HCT116 (cell line): ENCODE data around the gene ELMO2. TPM values are rescaled to one million over a fixed set of nuclear protein-coding genes. Genes with fewer than 3 reads are reported as not detected.

Experiments
- ATAC-seq: fragments of 200-7000 bp; cut with Tn5 transposase; 2 replicates; pipeline ENCODE4 v1.9.1; 2020; ENCODE audit warnings: mild to moderate bottlenecking, moderate library complexity
- BruUV-seq: library from RNA; stranded (reverse); fragments of 400-500 nt; replicated peaks from 2 replicates; lab custom pipeline; 2021; lab: Mats Ljungman, UMichigan
- CTCF ChIA-PET: fragments of 300-600 bp; sonication (Branson Sonifier 250); formaldehyde crosslinking; loops from one replicate; lab custom pipeline; 2021; ENCODE audit warnings: antibody characterized with exemption; lab: Charles Lee
- POLR2A ChIA-PET: fragments of 300-600, 350-600 bp; sonication (Branson Sonifier 250); formaldehyde crosslinking; loops from one replicate; lab custom pipeline; 2021; ENCODE audit warnings: antibody characterized with exemption; lab: Charles Lee
- RAD21 ChIA-PET, 2 experiments: fragments of 300-600 bp; sonication (Branson Sonifier 250); formaldehyde crosslinking; loops; one replicate each; lab custom pipeline; 2023; ENCODE audit warnings: low total read pairs in 2 of 2; ENCODE audit not compliant: uncharacterized antibody in 2 of 2, unreplicated experiment in 2 of 2, low non-redundant PET in 1 of 2; lab: Charles Lee
- DNase-seq: peaks from one replicate; pipeline ENCODE4 v3.0.0-alpha.2; 2010; ENCODE audit warnings: low read depth, low spot score
- H2AFZ ChIP-seq: fragments of 200-600 bp; shearing (Covaris generic), sonication (generic); 2 replicates; pipeline ENCODE4 v1.6.1; 2017; ENCODE audit warnings: low read depth, mixed run types, mixed read lengths, antibody characterized with exemption, low read length; ENCODE audit not compliant: poor library complexity, severe bottlenecking
- H3K27ac ChIP-seq: 2 replicates; pipeline ENCODE4 v1.5.1; 2012; ENCODE audit warnings: low read depth, low read length
- H3K27me3 ChIP-seq: fragments of 200-600 bp; sonication (generic); 2 replicates; pipeline ENCODE4 v1.6.1; 2016; ENCODE audit warnings: mixed run types, low read length, mixed read lengths; ENCODE audit not compliant: insufficient read depth
- H3K36me3 ChIP-seq, 2 experiments: fragments of 200-500 bp in 1 of 2; fragments of 200-600 bp in 1 of 2; sonication (Bioruptor generic) in 1 of 2; sonication (generic) in 1 of 2; 2 replicates each; pipeline versions ENCODE4 v1.5.1 to v1.6.1; 2014 to 2016; ENCODE audit warnings: low read length in 2 of 2, inconsistent platforms in 1 of 2, mixed read lengths in 1 of 2, mixed run types in 1 of 2; ENCODE audit not compliant: insufficient read depth in 2 of 2, control insufficient read depth in 1 of 2
- H3K4me1 ChIP-seq, 2 experiments: fragments of 200-600 bp in 1 of 2; sonication (generic) in 1 of 2; 2 replicates each; pipeline versions ENCODE4 v1.5.1 to v1.6.1; 2012 to 2017; ENCODE audit warnings: low read length in 2 of 2, inconsistent platforms in 1 of 2, mild to moderate bottlenecking in 1 of 2, mixed read lengths in 1 of 2, mixed run types in 1 of 2, moderate library complexity in 1 of 2; ENCODE audit not compliant: insufficient read depth in 2 of 2, control insufficient read depth in 1 of 2
- H3K4me2 ChIP-seq: fragments of 200-600 bp; sonication (generic); 2 replicates; pipeline ENCODE4 v1.6.1; 2017; ENCODE audit warnings: mixed run types, low read length, mixed read lengths
- H3K4me3 ChIP-seq, 2 experiments: fragments of 200-600 bp in 1 of 2; sonication (generic) in 1 of 2; replicated peaks in 1 of 2; 2 replicates each; pipeline ENCODE4 v1.5.1; 2011 to 2016; ENCODE audit warnings: low read length in 2 of 2, control low read depth in 1 of 2, low read depth in 1 of 2, mild to moderate bottlenecking in 1 of 2, mixed read lengths in 1 of 2, mixed run types in 1 of 2
- H3K79me2 ChIP-seq: fragments of 200-600 bp; sonication (generic); 2 replicates; pipeline ENCODE4 v1.6.1; 2017; ENCODE audit warnings: mild to moderate bottlenecking, mixed run types, low read length, moderate library complexity, mixed read lengths; ENCODE audit not compliant: insufficient read depth
- H3K9ac ChIP-seq: fragments of 200-600 bp; sonication (generic); 2 replicates; pipeline ENCODE4 v1.6.1; 2016; ENCODE audit warnings: low read length, mixed read lengths
- H3K9me2 ChIP-seq: fragments of 200-600 bp; sonication (generic), shearing (Covaris generic); 2 replicates; pipeline ENCODE4 v1.6.1; 2017; ENCODE audit warnings: mixed run types, mild to moderate bottlenecking, moderate library complexity; ENCODE audit not compliant: insufficient read depth
- H3K9me3 ChIP-seq, 2 experiments: fragments of 200-500 bp in 1 of 2; fragments of 200-600 bp in 1 of 2; sonication (Bioruptor generic) in 1 of 2; sonication (generic) in 1 of 2; 2 replicates each; pipeline ENCODE4 v1.6.1; 2014 to 2017; ENCODE audit warnings: low read length in 2 of 2, mixed read lengths in 2 of 2, inconsistent platforms in 1 of 2, low read depth in 1 of 2, mild to moderate bottlenecking in 1 of 2, mixed run types in 1 of 2, moderate library complexity in 1 of 2; ENCODE audit not compliant: control insufficient read depth in 1 of 2, insufficient read depth in 1 of 2
- H4K20me1 ChIP-seq: fragments of 200-600 bp; sonication (generic), shearing (Covaris generic); 2 replicates; pipeline ENCODE4 v1.6.1; 2017; ENCODE audit warnings: mixed run types, mild to moderate bottlenecking, moderate library complexity; ENCODE audit not compliant: insufficient read depth
- CEBPB ChIP-seq: IDR thresholded peaks from 2 replicates; pipeline ENCODE4 v1.6.1; 2012; ENCODE audit warnings: low read depth
- SIN3A ChIP-seq: IDR thresholded peaks from 2 replicates; pipeline ENCODE4 v1.6.1; 2012; ENCODE audit warnings: low read depth
- intact Hi-C: fragments of 100-400 bp; cut with micrococcal nuclease; formaldehyde crosslinking; loops from 2 replicates; pipeline ENCODE4 v1.10.0; 2022
- total RNA-seq: library from RNA; stranded (reverse); gene quantifications from one replicate; pipeline ENCODE4 v1.2.1, GENCODE V29; 2021; ENCODE audit not compliant: unreplicated experiment
- TF ChIP-seq, protein P1 (sequence below): IDR thresholded peaks from 2 replicates; pipeline ENCODE4 v1.6.1; 2012
- TF ChIP-seq, protein P2 (sequence below), 3 experiments: fragments of 200-600 bp in 1 of 3; sonication (generic) in 1 of 3; IDR thresholded peaks in 2 of 3; conservative IDR thresholded peaks in 1 of 3; 2 replicates each; pipeline ENCODE4 v1.5.1; 2012 to 2017; ENCODE audit warnings: low read depth in 2 of 3, low read length in 2 of 3, antibody characterized with exemption in 1 of 3, borderline replicate concordance in 1 of 3, control low read depth in 1 of 3, mild to moderate bottlenecking in 1 of 3, mixed read lengths in 1 of 3, mixed run types in 1 of 3, moderate library complexity in 1 of 3; ENCODE audit not compliant: insufficient read depth in 1 of 3

Gene ELMO2
- total RNA-seq, 1 experiment from 2014 or later = 22.9 TPM

DNA sequence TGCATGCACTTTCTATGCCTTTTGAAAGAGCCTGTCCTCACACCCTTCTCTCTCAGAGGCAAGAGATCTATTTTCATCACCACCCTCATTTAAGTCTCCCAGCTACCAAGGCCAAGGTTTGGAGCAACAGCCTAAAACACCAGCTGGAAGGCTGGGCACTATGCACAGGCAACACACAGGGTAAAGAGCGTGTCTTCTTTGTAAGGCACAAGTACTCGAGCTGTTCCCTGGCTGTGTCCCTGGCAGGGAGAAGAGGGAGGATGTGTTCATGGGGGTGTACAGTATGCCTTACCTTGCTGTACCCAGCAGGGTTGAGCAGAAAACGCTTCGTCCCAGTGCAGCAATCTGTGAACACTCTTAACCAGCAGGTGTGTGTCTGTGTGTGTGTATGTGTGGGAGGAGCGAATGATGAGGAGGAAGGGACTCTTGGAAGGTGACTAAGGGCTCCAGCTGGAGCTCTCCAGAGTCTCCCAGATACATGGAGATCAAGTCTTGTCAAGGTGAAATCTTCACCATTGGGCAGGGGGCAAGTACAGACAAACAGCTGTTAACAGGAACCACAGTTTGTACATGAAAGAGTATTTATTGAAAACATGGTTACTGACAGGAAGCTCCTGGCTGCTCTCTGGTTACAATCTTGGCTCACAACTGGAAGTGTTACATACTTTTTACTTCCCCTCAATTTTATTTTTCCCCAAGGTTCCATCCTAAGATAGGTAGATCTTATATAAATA is 40.8 kb downstream of the ELMO2 start:
- Histone ChIP-seq H3K36me3 (peaks cover 14 to 23% of the 10 kb centered on the region in 2 experiments; a peak in 3 of 4 replicates), H3K27me3 (no peaks in the 10 kb centered on the region), H3K9me3 (no peaks in the 10 kb centered on the region), H3K4me2 (no peak overlapping the region), H3K9ac (no peak overlapping the region), H3K4me3 (no peak overlapping the region), H3K4me1 (peaks cover 6 to 26% of the 10 kb centered on the region in 2 experiments; a peak in 3 of 4 replicates), H3K79me2 (peaks cover 34% of the 10 kb centered on the region), H3K9me2 (no peaks in the 10 kb centered on the region), H2AFZ (no peak overlapping the region), H3K27ac (no peak overlapping the region), H4K20me1 (no peaks in the 10 kb centered on the region)
- ChIA-PET CTCF (no interaction called here), RAD21 (no interaction called here), POLR2A (no interaction called here)
- DNase-seq = no peak
- no TSS peak for BruUV-seq
- intact Hi-C loops = no loop called here
- no peak for ATAC-seq
- TF ChIP-seq, protein P1, sequence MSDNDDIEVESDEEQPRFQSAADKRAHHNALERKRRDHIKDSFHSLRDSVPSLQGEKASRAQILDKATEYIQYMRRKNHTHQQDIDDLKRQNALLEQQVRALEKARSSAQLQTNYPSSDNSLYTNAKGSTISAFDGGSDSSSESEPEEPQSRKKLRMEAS = no peak
- TF ChIP-seq CEBPB (no peak), SIN3A (no peak)

DNA sequence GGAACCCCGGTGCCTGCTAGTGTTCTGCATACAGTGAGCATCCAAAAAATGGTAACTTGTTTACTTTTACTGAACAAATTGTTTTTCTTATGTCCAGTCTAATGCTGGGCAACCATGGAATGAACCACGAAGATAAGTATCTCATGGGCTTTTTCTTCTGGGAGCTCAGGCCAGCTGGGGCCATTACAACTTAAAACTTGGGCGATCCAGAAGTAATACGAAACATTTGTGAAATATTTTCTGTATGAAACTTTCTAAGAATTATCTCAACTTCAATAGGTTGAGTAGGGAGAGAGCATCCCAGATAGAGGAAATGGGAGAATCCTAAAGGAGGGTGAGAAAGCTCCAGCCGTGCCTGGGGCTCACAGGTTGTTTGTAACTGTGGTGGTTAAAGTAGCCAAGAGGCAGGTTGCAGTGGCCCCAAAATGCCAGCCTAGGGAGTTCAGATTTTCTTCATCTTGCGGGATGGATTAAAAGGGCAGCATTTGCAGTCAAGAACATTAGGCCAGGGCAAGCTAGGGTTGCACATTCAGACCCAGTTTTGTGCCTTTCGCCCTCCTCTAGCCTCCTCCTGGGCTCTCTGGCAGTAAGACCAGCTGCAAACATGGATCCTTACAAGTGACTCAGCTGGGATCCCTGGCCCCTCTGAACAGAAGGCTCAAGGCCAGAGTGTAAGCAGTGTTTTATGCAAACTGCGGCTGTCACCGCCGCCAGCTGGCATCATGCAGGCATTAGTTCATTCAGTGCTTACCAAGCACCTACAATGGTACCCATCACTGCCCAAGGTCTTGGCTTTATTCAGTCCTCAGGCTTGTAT is 41.5 kb downstream of the ELMO2 start:
- Histone ChIP-seq H3K4me2 (peak overlapping the region; percentile 98), H3K9me3 (no peaks in the 10 kb centered on the region), H3K79me2 (peaks cover 36% of the 10 kb centered on the region), H3K9ac (peak overlapping the region; percentile 95), H4K20me1 (no peaks in the 10 kb centered on the region), H3K9me2 (no peaks in the 10 kb centered on the region), H2AFZ (no peak overlapping the region), H3K4me3 (peak overlapping the region; percentile 79 to 95), H3K27ac (peak overlapping the region; percentile 33; the same call in 1 of the 2 replicates), H3K27me3 (no peaks in the 10 kb centered on the region), H3K4me1 (peaks cover 6 to 26% of the 10 kb centered on the region in 2 experiments; a peak in 3 of 4 replicates), H3K36me3 (peaks cover 9 to 22% of the 10 kb centered on the region in 2 experiments; a peak in 3 of 4 replicates)
- TF ChIP-seq, protein P2, sequence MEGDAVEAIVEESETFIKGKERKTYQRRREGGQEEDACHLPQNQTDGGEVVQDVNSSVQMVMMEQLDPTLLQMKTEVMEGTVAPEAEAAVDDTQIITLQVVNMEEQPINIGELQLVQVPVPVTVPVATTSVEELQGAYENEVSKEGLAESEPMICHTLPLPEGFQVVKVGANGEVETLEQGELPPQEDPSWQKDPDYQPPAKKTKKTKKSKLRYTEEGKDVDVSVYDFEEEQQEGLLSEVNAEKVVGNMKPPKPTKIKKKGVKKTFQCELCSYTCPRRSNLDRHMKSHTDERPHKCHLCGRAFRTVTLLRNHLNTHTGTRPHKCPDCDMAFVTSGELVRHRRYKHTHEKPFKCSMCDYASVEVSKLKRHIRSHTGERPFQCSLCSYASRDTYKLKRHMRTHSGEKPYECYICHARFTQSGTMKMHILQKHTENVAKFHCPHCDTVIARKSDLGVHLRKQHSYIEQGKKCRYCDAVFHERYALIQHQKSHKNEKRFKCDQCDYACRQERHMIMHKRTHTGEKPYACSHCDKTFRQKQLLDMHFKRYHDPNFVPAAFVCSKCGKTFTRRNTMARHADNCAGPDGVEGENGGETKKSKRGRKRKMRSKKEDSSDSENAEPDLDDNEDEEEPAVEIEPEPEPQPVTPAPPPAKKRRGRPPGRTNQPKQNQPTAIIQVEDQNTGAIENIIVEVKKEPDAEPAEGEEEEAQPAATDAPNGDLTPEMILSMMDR (IDR thresholded peaks at IDR 0.05 in 2 of 3, conservative IDR thresholded peaks at IDR 0.05 in 1 of 3; ENCODE audit: borderline replicate concordance in 1 of 3, insufficient read depth in 1 of 3, low read depth in 2 of 3, low read length in 2 of 3) = no peak
- TF ChIP-seq SIN3A = 0 out of 2 replicates have a peak, but pooled peaks have one; percentile 5
- intact Hi-C loops = loop anchor here (1.0 kb wide), 1 partner anchor 41 kb away; the partner anchor contains the start of gene ELMO2
- CTCF ChIA-PET = interaction anchor here (1.4 kb wide), 1 partner anchor 16 kb away, joined by 4 read pairs; no protein-coding TSS in a partner anchor
- RAD21 ChIA-PET = no interaction called here
- ATAC-seq = no peak
- BruUV-seq = TSS peak; percentile 80
- POLR2A ChIA-PET = interaction anchor here (0.7 to 1.0 kb wide), 3 partner anchors 13 to 42 kb away, joined by 3 to 5 read pairs (median 3); partner anchors contain the start of gene ELMO2
- no peak for DNase-seq
